Activated B cell treated with CpG ODN at 0.5 μM for 24 hours (primary cell): ENCODE results near the gene CDCP1. TPM values are rescaled to one million over a fixed set of nuclear protein-coding genes. Genes with fewer than 3 reads are reported as not detected.

Source experiments
- ATAC-seq: fragments of 200-7000 bp; cut with Tn5 transposase; one replicate; pipeline ENCODE4 v1.10.0; 2021; ENCODE audit warnings: low read depth, mild to moderate bottlenecking, moderate library complexity
- CTCF ChIA-PET: fragments of 350-600 bp; sonication (Branson Sonifier 250); formaldehyde crosslinking; loops from one replicate; lab custom pipeline; 2021; ENCODE audit warnings: antibody characterized with exemption; lab: Charles Lee
- POLR2A ChIA-PET: fragments of 350-600 bp; sonication (Branson Sonifier 250); formaldehyde crosslinking; loops from one replicate; lab custom pipeline; 2021; ENCODE audit warnings: antibody characterized with exemption; lab: Charles Lee
- DNase-seq: peaks from one replicate; pipeline ENCODE4 v3.0.0; 2022
- H3K27ac Mint-ChIP-seq: one replicate; pipeline ENCODE4 v1.8.0; 2020; ENCODE audit warnings: mixed read lengths
- H3K27me3 Mint-ChIP-seq: one replicate; pipeline ENCODE4 v1.8.0; 2021; ENCODE audit warnings: mixed read lengths
- H3K36me3 Mint-ChIP-seq: one replicate; pipeline ENCODE4 v1.8.0; 2021; ENCODE audit warnings: low read depth, mixed read lengths
- H3K4me1 Mint-ChIP-seq: one replicate; pipeline ENCODE4 v1.8.0; 2021; ENCODE audit warnings: mixed read lengths
- H3K4me3 Mint-ChIP-seq: one replicate; pipeline ENCODE4 v1.8.0; 2020; ENCODE audit warnings: mild to moderate bottlenecking, mixed read lengths
- H3K9me3 Mint-ChIP-seq: one replicate; pipeline ENCODE4 v1.8.0; 2020; ENCODE audit warnings: mixed read lengths
- CTCF ChIP-seq: fragments of 200-600 bp; IDR thresholded peaks from one replicate; pipeline ENCODE4 v1.8.0; 2022; ENCODE audit warnings: antibody characterized with exemption, mild to moderate bottlenecking
- intact Hi-C: fragments of 100-400 bp; cut with micrococcal nuclease; formaldehyde crosslinking; loops from one replicate; pipeline ENCODE4 v1.15.1; 2024
- total RNA-seq: library from RNA; stranded (reverse); gene quantifications from 2 replicates; pipeline ENCODE4 v1.2.3, GENCODE V29; 2022

CDCP1 gene
- total RNA-seq, 1 donor from 2014 or later: not detected

- H3K27ac Mint-ChIP-seq: no peak overlapping the region
- ATAC-seq (no peak), DNase-seq (no peak)
- intact Hi-C loops: no loop called here
- H3K36me3 Mint-ChIP-seq: no peaks in the 10 kb centered on the region
- peaks cover 12% of the 10 kb centered on the region for H3K27me3 Mint-ChIP-seq
- H3K4me3 Mint-ChIP-seq: no peak overlapping the region
- ChIA-PET POLR2A (no interaction called here), CTCF (no interaction called here)
- H3K4me1 Mint-ChIP-seq: peaks cover 6% of the 10 kb centered on the region
- TF ChIP-seq CTCF: no peak
- no peaks in the 10 kb centered on the region for H3K9me3 Mint-ChIP-seq
Measured at GRCh38 chr3:45060165-45060892, 85.8 kb downstream of the CDCP1 start.

DNA sequence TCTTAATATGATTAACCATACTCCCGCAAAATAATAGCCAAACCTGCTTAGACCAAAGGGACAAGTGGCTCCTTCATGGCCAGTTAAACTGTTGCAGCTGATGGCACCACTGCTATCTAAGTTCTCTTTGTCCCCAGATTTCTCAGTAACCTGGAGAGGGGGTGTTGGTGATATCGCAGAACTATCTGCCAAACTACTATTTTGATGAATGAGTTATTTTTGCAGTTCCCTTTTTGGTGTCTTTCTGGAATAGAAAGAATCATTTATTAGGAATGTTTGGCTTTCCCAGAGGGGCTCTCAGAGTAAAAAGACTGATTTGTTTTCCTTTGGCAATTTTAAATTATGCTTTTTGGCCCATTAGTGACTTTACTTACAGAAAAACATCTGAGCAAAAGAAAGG, 87.0 kb downstream of the CDCP1 start:
- TF ChIP-seq CTCF: no peak
- Mint-ChIP-seq H3K27me3 (peaks cover 4% of the 10 kb centered on the region), H3K4me1 (no peaks in the 10 kb centered on the region), H3K27ac (no peak overlapping the region), H3K4me3 (no peak overlapping the region), H3K36me3 (no peaks in the 10 kb centered on the region), H3K9me3 (no peaks in the 10 kb centered on the region)
- no peak for DNase-seq
- POLR2A ChIA-PET: no interaction called here
- no peak for ATAC-seq
- CTCF ChIA-PET: no interaction called here
- intact Hi-C loops: no loop called here

DNA sequence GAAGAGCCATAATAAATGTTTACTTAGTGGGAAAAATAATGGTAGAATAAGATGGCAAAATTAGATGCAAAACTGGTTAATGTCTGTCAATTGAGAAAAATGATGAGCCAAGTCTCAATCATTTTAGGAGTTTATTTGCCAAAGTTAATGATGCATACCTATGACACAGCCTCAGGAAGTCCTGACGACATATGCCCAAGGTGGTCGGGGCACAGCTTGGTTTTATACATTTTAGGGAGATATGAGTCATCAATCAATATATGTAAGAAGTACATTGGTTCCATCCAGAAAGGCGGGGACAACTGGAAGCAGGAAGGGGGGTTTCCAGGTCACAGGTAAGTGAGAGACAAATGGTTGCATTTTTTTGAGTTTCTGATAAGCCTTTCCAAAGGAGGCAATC, 88.6 kb downstream of the CDCP1 start:
- no peaks in the 10 kb centered on the region for H3K9me3 Mint-ChIP-seq

GRCh38 chr3:45056608-45057301, 89.4 kb downstream of the CDCP1 start:
- no peak overlapping the region for H3K27ac Mint-ChIP-seq
- no peak for DNase-seq
- no peaks in the 10 kb centered on the region for H3K36me3 Mint-ChIP-seq
- H3K9me3 Mint-ChIP-seq: no peaks in the 10 kb centered on the region
- TF ChIP-seq CTCF: no peak
- POLR2A ChIA-PET: no interaction called here
- H3K4me3 Mint-ChIP-seq: no peak overlapping the region
- H3K27me3 Mint-ChIP-seq: peaks cover 7% of the 10 kb centered on the region
- CTCF ChIA-PET: interaction anchor here (1.3 kb wide), 1 partner anchor 20 kb away, joined by 3 read pairs; no protein-coding TSS in a partner anchor
- no peaks in the 10 kb centered on the region for H3K4me1 Mint-ChIP-seq
- intact Hi-C loops: no loop called here
- no peak for ATAC-seq

More for the DNA sequence above, 88.6 kb downstream of the CDCP1 start:
- Mint-ChIP-seq H3K36me3 (no peaks in the 10 kb centered on the region), H3K27me3 (peaks cover 4% of the 10 kb centered on the region), H3K4me1 (no peaks in the 10 kb centered on the region), H3K27ac (no peak overlapping the region), H3K4me3 (no peak overlapping the region)
- TF ChIP-seq CTCF: no peak
- no peak for DNase-seq
- intact Hi-C loops: no loop called here
- ATAC-seq: no peak
- CTCF ChIA-PET: no interaction called here
- POLR2A ChIA-PET: no interaction called here

DNA sequence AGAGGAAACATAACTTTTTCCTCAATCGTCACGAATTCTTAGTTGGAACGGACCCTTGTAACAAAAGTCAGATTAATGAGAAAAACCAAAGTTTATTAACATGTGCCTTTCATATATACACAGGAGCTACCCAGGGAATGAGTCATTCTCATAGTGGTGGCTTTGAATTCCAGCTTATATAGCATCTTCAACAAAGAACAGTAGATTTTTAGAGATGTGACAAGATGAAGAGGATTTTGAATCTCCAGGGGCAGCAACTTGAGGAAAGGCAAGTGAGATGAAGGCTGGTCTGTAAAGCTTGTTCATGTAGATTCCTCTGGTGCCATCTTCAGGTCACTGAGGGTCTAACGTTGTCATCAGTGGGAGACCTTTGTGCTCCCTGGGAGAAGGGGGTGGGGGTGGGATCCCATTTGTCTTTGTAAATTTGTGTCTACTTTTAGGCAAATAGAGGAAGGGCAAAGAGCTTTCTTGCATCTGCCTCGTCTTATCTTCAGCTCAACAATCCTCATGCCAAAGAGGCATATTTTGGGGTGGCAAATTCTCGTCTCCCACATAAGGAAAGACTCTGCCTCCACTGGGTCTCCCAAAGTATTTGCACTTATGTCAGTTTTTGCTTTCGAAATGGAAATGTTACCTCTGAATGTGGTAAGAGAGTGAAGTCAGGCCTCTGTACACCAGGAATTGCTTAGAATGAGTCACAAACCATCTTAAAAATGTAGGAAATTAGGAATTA, 90.6 kb downstream of the CDCP1 start:
- no peak overlapping the region for H3K27ac Mint-ChIP-seq
- DNase-seq (no peak), ATAC-seq (no peak)
- ChIA-PET POLR2A (no interaction called here), CTCF (interaction anchor here (0.7 to 1.3 kb wide), 3 partner anchors 14 to 176 kb away, joined by 3 to 5 read pairs (median 3); no protein-coding TSS in a partner anchor)
- no peaks in the 10 kb centered on the region for H3K4me1 Mint-ChIP-seq
- intact Hi-C loops: no loop called here
- no peaks in the 10 kb centered on the region for H3K9me3 Mint-ChIP-seq
- H3K36me3 Mint-ChIP-seq: no peaks in the 10 kb centered on the region
- H3K4me3 Mint-ChIP-seq: no peak overlapping the region
- peaks cover 9% of the 10 kb centered on the region for H3K27me3 Mint-ChIP-seq
- TF ChIP-seq CTCF: no peak
